Measurements from ENCODE around the gene KCNIP3.

Gene KCNIP3

GRCh38 chr2:95390881-95391321 is 93.8 kb downstream of the KCNIP3 start:
- H3K4me3 ChIP-seq (ENCODE audit: low read length), result no peak overlapping the region
- no peak for DNase-seq (ENCODE audit: low read depth)
- TF ChIP-seq, protein P1, sequence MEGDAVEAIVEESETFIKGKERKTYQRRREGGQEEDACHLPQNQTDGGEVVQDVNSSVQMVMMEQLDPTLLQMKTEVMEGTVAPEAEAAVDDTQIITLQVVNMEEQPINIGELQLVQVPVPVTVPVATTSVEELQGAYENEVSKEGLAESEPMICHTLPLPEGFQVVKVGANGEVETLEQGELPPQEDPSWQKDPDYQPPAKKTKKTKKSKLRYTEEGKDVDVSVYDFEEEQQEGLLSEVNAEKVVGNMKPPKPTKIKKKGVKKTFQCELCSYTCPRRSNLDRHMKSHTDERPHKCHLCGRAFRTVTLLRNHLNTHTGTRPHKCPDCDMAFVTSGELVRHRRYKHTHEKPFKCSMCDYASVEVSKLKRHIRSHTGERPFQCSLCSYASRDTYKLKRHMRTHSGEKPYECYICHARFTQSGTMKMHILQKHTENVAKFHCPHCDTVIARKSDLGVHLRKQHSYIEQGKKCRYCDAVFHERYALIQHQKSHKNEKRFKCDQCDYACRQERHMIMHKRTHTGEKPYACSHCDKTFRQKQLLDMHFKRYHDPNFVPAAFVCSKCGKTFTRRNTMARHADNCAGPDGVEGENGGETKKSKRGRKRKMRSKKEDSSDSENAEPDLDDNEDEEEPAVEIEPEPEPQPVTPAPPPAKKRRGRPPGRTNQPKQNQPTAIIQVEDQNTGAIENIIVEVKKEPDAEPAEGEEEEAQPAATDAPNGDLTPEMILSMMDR (IDR thresholded peaks at IDR 0.05; ENCODE audit: insufficient read depth, low read depth, low read length, missing control alignments), result no peak

- no peak for DNase-seq (ENCODE audit: low read depth)
- TF ChIP-seq, protein P1 (IDR thresholded peaks at IDR 0.05; ENCODE audit: insufficient read depth, low read depth, low read length, missing control alignments), result no peak
- H3K4me3 ChIP-seq (ENCODE audit: low read length), result no peak overlapping the region
These were observed 94.6 kb downstream of the KCNIP3 start for GRCh38 chr2:95391641-95392310.

DNA sequence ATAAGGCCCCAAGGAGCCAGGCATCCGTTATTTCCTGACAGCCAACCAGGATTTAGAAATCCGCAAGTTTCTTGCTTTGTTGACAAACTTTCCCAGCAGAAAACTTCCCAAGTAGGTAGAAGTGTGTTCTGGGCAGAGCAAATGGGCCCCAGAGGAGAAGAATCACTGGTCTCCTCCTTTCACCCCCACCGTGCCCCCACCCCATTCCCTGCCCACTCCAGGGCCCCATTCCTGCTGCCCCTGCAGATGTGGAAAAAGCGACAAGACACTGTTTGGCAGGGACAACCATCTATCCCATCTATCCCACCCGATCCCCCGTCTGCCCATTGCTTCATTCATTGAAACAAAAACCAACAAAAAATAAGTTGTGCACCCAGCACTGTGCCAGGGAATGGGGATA is 95.2 kb downstream of the KCNIP3 start:
- TF ChIP-seq, protein P1 (IDR thresholded peaks at IDR 0.05; ENCODE audit: insufficient read depth, low read depth, low read length, missing control alignments), result no peak
- H3K4me3 ChIP-seq (ENCODE audit: low read length), result no peak overlapping the region

DNA sequence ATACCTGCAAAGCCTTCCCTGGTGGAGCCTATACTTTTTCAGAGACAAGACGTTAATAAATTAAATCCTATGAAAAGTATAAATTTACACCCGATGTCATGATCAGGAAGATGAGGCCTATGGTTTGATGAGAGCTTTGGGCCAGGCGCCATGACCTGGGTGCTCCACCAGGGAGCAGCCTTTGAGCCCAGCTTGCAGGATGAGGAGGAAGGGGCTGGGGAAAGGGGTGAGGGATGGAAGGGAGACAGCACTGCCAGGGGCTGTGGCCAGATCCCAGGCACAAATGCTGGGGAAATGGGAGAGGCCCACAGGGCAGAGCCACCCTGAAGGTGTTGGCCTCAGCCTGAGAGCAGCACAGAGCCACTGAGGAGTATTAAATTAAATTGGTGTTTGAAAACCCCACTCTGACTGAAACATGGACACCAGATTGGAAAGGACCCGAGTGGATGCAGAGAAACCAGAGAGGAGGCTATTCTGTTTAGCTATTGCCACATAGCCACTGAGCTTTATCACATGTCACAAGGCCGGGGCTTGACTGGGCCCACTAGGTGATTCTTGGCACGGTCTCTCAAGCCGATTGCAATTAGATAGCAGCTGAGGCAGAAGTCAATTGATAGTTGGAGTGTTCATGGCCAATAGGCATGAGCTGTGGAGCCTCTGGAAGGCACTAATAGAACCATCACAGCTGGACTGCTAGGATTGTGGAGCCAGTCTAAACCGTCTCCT is 95.7 kb downstream of the KCNIP3 start:
- no peak overlapping the region for H3K4me3 ChIP-seq (ENCODE audit: low read length)
- TF ChIP-seq, protein P1 (IDR thresholded peaks at IDR 0.05; ENCODE audit: insufficient read depth, low read depth, low read length, missing control alignments), result no peak
- DNase-seq (ENCODE audit: low read depth), result no peak

More for the DNA sequence above, 95.2 kb downstream of the KCNIP3 start:
- no peak for DNase-seq (ENCODE audit: low read depth)

- H3K4me3 ChIP-seq (ENCODE audit: low read length), result no peak overlapping the region
- TF ChIP-seq, protein P1 (IDR thresholded peaks at IDR 0.05; ENCODE audit: insufficient read depth, low read depth, low read length, missing control alignments), result no peak
- DNase-seq (ENCODE audit: low read depth), result no peak
These were observed 96.8 kb downstream of the KCNIP3 start for GRCh38 chr2:95393901-95394300.

GRCh38 chr2:95399061-95399460 is 101.9 kb downstream of the KCNIP3 start:
- H3K4me3 ChIP-seq (ENCODE audit: low read length), result no peak overlapping the region
- DNase-seq (ENCODE audit: low read depth), result no peak
- TF ChIP-seq, protein P1 (IDR thresholded peaks at IDR 0.05; ENCODE audit: insufficient read depth, low read depth, low read length, missing control alignments), result no peak

Measured in epithelial cell of esophagus (primary cell).